ENCODE results near the gene TMEM229B. TPM values are rescaled to one million over a fixed set of nuclear protein-coding genes. Genes with fewer than 3 reads are reported as not detected.
A peak's percentile ranks its signal among the peaks of the same experiment; 100 is the strongest.

The TMEM229B gene
- polyA plus RNA-seq, 1 donor, result 11.9 TPM

- H3K27me3 ChIP-seq (ENCODE audit: control insufficient read depth, insufficient read depth, low read length), result no peaks in the 10 kb centered on the region
- DNase-seq, result no peak
- no peak overlapping the region for H3K27ac ChIP-seq (ENCODE audit: low read length)
- H3K36me3 ChIP-seq (ENCODE audit: control insufficient read depth, insufficient read depth, low read length), result peaks cover 11% of the 10 kb centered on the region
- peaks cover 4% of the 10 kb centered on the region for H3K4me1 ChIP-seq (ENCODE audit: control insufficient read depth, insufficient read depth, low read length)
- peaks cover 6% of the 10 kb centered on the region for H3K9me3 ChIP-seq (ENCODE audit: control insufficient read depth, low read depth, low read length)
- WGBS (ENCODE audit: insufficient coverage, low lambda C conversion rate), result no CpG with 5 or more reads among the region's 52 CpGs
- H3K4me3 ChIP-seq (ENCODE audit: low read length), result no peak overlapping the region
These were observed 15.0 kb downstream of the TMEM229B start for GRCh38 chr14:67473290-67474082.

- DNase-seq, result no peak
- Histone ChIP-seq H3K36me3 (ENCODE audit: control insufficient read depth, insufficient read depth, low read length) (peaks cover 11% of the 10 kb centered on the region), H3K4me3 (ENCODE audit: low read length) (no peak overlapping the region), H3K4me1 (ENCODE audit: control insufficient read depth, insufficient read depth, low read length) (peaks cover 6% of the 10 kb centered on the region), H3K27me3 (ENCODE audit: control insufficient read depth, insufficient read depth, low read length) (no peaks in the 10 kb centered on the region), H3K27ac (ENCODE audit: low read length) (no peak overlapping the region), H3K9me3 (ENCODE audit: control insufficient read depth, low read depth, low read length) (peaks cover 6% of the 10 kb centered on the region)
- no CpG with 5 or more reads among the region's 10 CpGs for WGBS (ENCODE audit: insufficient coverage, low lambda C conversion rate)
These were observed 15.8 kb downstream of the TMEM229B start for GRCh38 chr14:67472726-67473125.

- DNase-seq, result no peak
- Histone ChIP-seq H3K27ac (ENCODE audit: low read length) (no peak overlapping the region), H3K4me1 (ENCODE audit: control insufficient read depth, insufficient read depth, low read length) (peaks cover 15% of the 10 kb centered on the region), H3K4me3 (ENCODE audit: low read length) (no peak overlapping the region), H3K9me3 (ENCODE audit: control insufficient read depth, low read depth, low read length) (peaks cover 6% of the 10 kb centered on the region), H3K27me3 (ENCODE audit: control insufficient read depth, insufficient read depth, low read length) (no peaks in the 10 kb centered on the region), H3K36me3 (ENCODE audit: control insufficient read depth, insufficient read depth, low read length) (peaks cover 8% of the 10 kb centered on the region)
- WGBS (ENCODE audit: insufficient coverage, low lambda C conversion rate), result no CpG with 5 or more reads among the region's 3 CpGs
These were observed 18.6 kb downstream of the TMEM229B start for GRCh38 chr14:67469954-67470353.

GRCh38 chr14:67468378-67468730 lies 20.2 kb downstream of the TMEM229B start:
- no peaks in the 10 kb centered on the region for H3K27me3 ChIP-seq (ENCODE audit: control insufficient read depth, insufficient read depth, low read length)
- H3K4me3 ChIP-seq (ENCODE audit: low read length), result no peak overlapping the region
- peaks cover 1% of the 10 kb centered on the region for H3K9me3 ChIP-seq (ENCODE audit: control insufficient read depth, low read depth, low read length)
- 20% methylated on average over 1 of the region's 6 CpGs for WGBS (ENCODE audit: insufficient coverage, low lambda C conversion rate)
- DNase-seq, result peak; percentile 83 to 89
- peaks cover 15% of the 10 kb centered on the region for H3K4me1 ChIP-seq (ENCODE audit: control insufficient read depth, insufficient read depth, low read length)
- peaks cover 5% of the 10 kb centered on the region for H3K36me3 ChIP-seq (ENCODE audit: control insufficient read depth, insufficient read depth, low read length)
- peak overlapping the region; percentile 70 for H3K27ac ChIP-seq (ENCODE audit: low read length)

GRCh38 chr14:67467134-67467533 lies 21.4 kb downstream of the TMEM229B start:
- Histone ChIP-seq H3K27me3 (ENCODE audit: control insufficient read depth, insufficient read depth, low read length) (no peaks in the 10 kb centered on the region), H3K36me3 (ENCODE audit: control insufficient read depth, insufficient read depth, low read length) (no peaks in the 10 kb centered on the region), H3K9me3 (ENCODE audit: control insufficient read depth, low read depth, low read length) (no peaks in the 10 kb centered on the region), H3K27ac (ENCODE audit: low read length) (peak overlapping the region; percentile 70), H3K4me3 (ENCODE audit: low read length) (no peak overlapping the region), H3K4me1 (ENCODE audit: control insufficient read depth, insufficient read depth, low read length) (peaks cover 15% of the 10 kb centered on the region)
- WGBS (ENCODE audit: insufficient coverage, low lambda C conversion rate), result no CpG with 5 or more reads among the region's 1 CpG
- DNase-seq, result peak in 1 of 2 donors; percentile 39

- no peak overlapping the region for H3K27ac ChIP-seq (ENCODE audit: low read length)
These were observed 23.6 kb downstream of the TMEM229B start for GRCh38 chr14:67464879-67465278.

GRCh38 chr14:67464377-67464776 lies 24.1 kb downstream of the TMEM229B start:
- WGBS (ENCODE audit: insufficient coverage, low lambda C conversion rate), result 49% methylated on average over 3 of the region's 6 CpGs
- no peak for DNase-seq

More at GRCh38 chr14:67464879-67465278, 23.6 kb downstream of the TMEM229B start:
- Histone ChIP-seq H3K4me3 (ENCODE audit: low read length) (no peak overlapping the region), H3K4me1 (ENCODE audit: control insufficient read depth, insufficient read depth, low read length) (peaks cover 27% of the 10 kb centered on the region), H3K9me3 (ENCODE audit: control insufficient read depth, low read depth, low read length) (no peaks in the 10 kb centered on the region), H3K27me3 (ENCODE audit: control insufficient read depth, insufficient read depth, low read length) (no peaks in the 10 kb centered on the region), H3K36me3 (ENCODE audit: control insufficient read depth, insufficient read depth, low read length) (no peaks in the 10 kb centered on the region)
- DNase-seq, result no peak
- 76% methylated on average over 4 of the region's 8 CpGs for WGBS (ENCODE audit: insufficient coverage, low lambda C conversion rate)

GRCh38 chr14:67463900-67464299 lies 24.6 kb downstream of the TMEM229B start:
- no peak overlapping the region for H3K27ac ChIP-seq (ENCODE audit: low read length)
- H3K4me3 ChIP-seq (ENCODE audit: low read length), result no peak overlapping the region
- DNase-seq, result peak in 1 of 2 donors; percentile 30
- H3K4me1 ChIP-seq (ENCODE audit: control insufficient read depth, insufficient read depth, low read length), result peaks cover 27% of the 10 kb centered on the region
- H3K9me3 ChIP-seq (ENCODE audit: control insufficient read depth, low read depth, low read length), result no peaks in the 10 kb centered on the region
- H3K36me3 ChIP-seq (ENCODE audit: control insufficient read depth, insufficient read depth, low read length), result no peaks in the 10 kb centered on the region
- H3K27me3 ChIP-seq (ENCODE audit: control insufficient read depth, insufficient read depth, low read length), result no peaks in the 10 kb centered on the region
- no CpG with 5 or more reads among the region's 3 CpGs for WGBS (ENCODE audit: insufficient coverage, low lambda C conversion rate)

More at GRCh38 chr14:67464377-67464776, 24.1 kb downstream of the TMEM229B start:
- Histone ChIP-seq H3K9me3 (ENCODE audit: control insufficient read depth, low read depth, low read length) (no peaks in the 10 kb centered on the region), H3K36me3 (ENCODE audit: control insufficient read depth, insufficient read depth, low read length) (no peaks in the 10 kb centered on the region), H3K27me3 (ENCODE audit: control insufficient read depth, insufficient read depth, low read length) (no peaks in the 10 kb centered on the region), H3K4me3 (ENCODE audit: low read length) (no peak overlapping the region), H3K27ac (ENCODE audit: low read length) (no peak overlapping the region), H3K4me1 (ENCODE audit: control insufficient read depth, insufficient read depth, low read length) (peaks cover 27% of the 10 kb centered on the region)

- H3K27me3 ChIP-seq (ENCODE audit: control insufficient read depth, insufficient read depth, low read length), result no peaks in the 10 kb centered on the region
- DNase-seq, result no peak
- no CpG with 5 or more reads among the region's 1 CpG for WGBS (ENCODE audit: insufficient coverage, low lambda C conversion rate)
- no peak overlapping the region for H3K27ac ChIP-seq (ENCODE audit: low read length)
- peaks cover 14% of the 10 kb centered on the region for H3K4me1 ChIP-seq (ENCODE audit: control insufficient read depth, insufficient read depth, low read length)
- no peaks in the 10 kb centered on the region for H3K9me3 ChIP-seq (ENCODE audit: control insufficient read depth, low read depth, low read length)
- H3K36me3 ChIP-seq (ENCODE audit: control insufficient read depth, insufficient read depth, low read length), result no peaks in the 10 kb centered on the region
- H3K4me3 ChIP-seq (ENCODE audit: low read length), result no peak overlapping the region
These were observed 26.5 kb downstream of the TMEM229B start for GRCh38 chr14:67461996-67462395.

GRCh38 chr14:67461341-67461985 lies 27.1 kb downstream of the TMEM229B start:
- Histone ChIP-seq H3K27me3 (ENCODE audit: control insufficient read depth, insufficient read depth, low read length) (no peaks in the 10 kb centered on the region), H3K27ac (ENCODE audit: low read length) (no peak overlapping the region), H3K9me3 (ENCODE audit: control insufficient read depth, low read depth, low read length) (no peaks in the 10 kb centered on the region), H3K4me1 (ENCODE audit: control insufficient read depth, insufficient read depth, low read length) (peaks cover 12% of the 10 kb centered on the region), H3K4me3 (ENCODE audit: low read length) (no peak overlapping the region), H3K36me3 (ENCODE audit: control insufficient read depth, insufficient read depth, low read length) (no peaks in the 10 kb centered on the region)
- WGBS (ENCODE audit: insufficient coverage, low lambda C conversion rate), result no CpG with 5 or more reads among the region's 3 CpGs
- DNase-seq, result peak; percentile 65 to 83
